H9 (cell line): ENCODE results near the gene SPATA6L. TPM values are rescaled to one million over a fixed set of nuclear protein-coding genes. Genes with fewer than 3 reads are reported as not detected.

ENCODE experiments used
- DNase-seq: peaks from one replicate; pipeline ENCODE4 v3.0.0-alpha.2; 2017
- H2AFZ ChIP-seq: one replicate; pipeline ENCODE4 v1.6.1; 2013; ENCODE audit warnings: mild to moderate bottlenecking, low read length, control low read depth, moderate library complexity
- H2AK5ac ChIP-seq: 2 replicates; pipeline ENCODE4 v1.6.1; 2013; ENCODE audit warnings: low read length, control low read depth, mixed read lengths; ENCODE audit not compliant: insufficient read length
- H2BK120ac ChIP-seq: one replicate; pipeline ENCODE4 v1.6.1; 2013; ENCODE audit warnings: low read depth, mild to moderate bottlenecking, low read length, control low read depth, inconsistent platforms; ENCODE audit not compliant: poor library complexity, severe bottlenecking
- H2BK12ac ChIP-seq: 2 replicates; pipeline ENCODE4 v1.6.1; 2013; ENCODE audit warnings: low read length, control low read depth, mixed read lengths, low read depth; ENCODE audit not compliant: insufficient read length
- H2BK15ac ChIP-seq: 2 replicates; pipeline ENCODE4 v1.6.1; 2013; ENCODE audit warnings: low read depth, low read length, control low read depth
- H2BK20ac ChIP-seq: one replicate; pipeline ENCODE4 v1.6.1; 2013; ENCODE audit warnings: low read depth, mild to moderate bottlenecking, low read length, control low read depth, inconsistent platforms; ENCODE audit not compliant: poor library complexity, severe bottlenecking
- H2BK5ac ChIP-seq: 2 replicates; pipeline ENCODE4 v1.6.1; 2013; ENCODE audit warnings: low read length, control low read depth, mixed read lengths; ENCODE audit not compliant: insufficient read length
- H3K14ac ChIP-seq: 2 replicates; pipeline ENCODE4 v1.6.1; 2013; ENCODE audit warnings: low read length, control low read depth; ENCODE audit not compliant: insufficient read depth
- H3K18ac ChIP-seq: 2 replicates; pipeline ENCODE4 v1.6.1; 2013; ENCODE audit warnings: low read depth, mild to moderate bottlenecking, mixed read lengths, low read length, control low read depth; ENCODE audit not compliant: insufficient read length
- H3K23ac ChIP-seq: 2 replicates; pipeline ENCODE4 v1.6.1; 2013; ENCODE audit warnings: low read length, control low read depth, mixed read lengths, low read depth; ENCODE audit not compliant: insufficient read length
- H3K23me2 ChIP-seq: 2 replicates; pipeline ENCODE4 v1.6.1; 2013; ENCODE audit warnings: low read depth, mild to moderate bottlenecking, mixed read lengths, low read length, control low read depth; ENCODE audit not compliant: insufficient read length, poor library complexity, severe bottlenecking
- H3K27ac ChIP-seq: 2 replicates; pipeline ENCODE4 v1.5.1; 2013; ENCODE audit warnings: low read length, control low read depth, mixed read lengths, low read depth; ENCODE audit not compliant: insufficient read length
- H3K27me3 ChIP-seq: 2 replicates; pipeline ENCODE4 v1.6.1; 2013; ENCODE audit warnings: low read length, control low read depth, inconsistent platforms; ENCODE audit not compliant: insufficient read depth
- H3K4ac ChIP-seq: 2 replicates; pipeline ENCODE4 v1.6.1; 2013; ENCODE audit warnings: low read depth, mild to moderate bottlenecking, control low read depth, inconsistent platforms, low read length, moderate library complexity
- H3K4me1 ChIP-seq: 2 replicates; pipeline ENCODE4 v1.6.1; 2013; ENCODE audit warnings: low read length, control low read depth, inconsistent platforms; ENCODE audit not compliant: insufficient read depth
- H3K4me2 ChIP-seq: 2 replicates; pipeline ENCODE4 v1.6.1; 2013; ENCODE audit warnings: low read length, control low read depth, mixed read lengths; ENCODE audit not compliant: insufficient read length, insufficient read depth
- H3K56ac ChIP-seq: 2 replicates; pipeline ENCODE4 v1.6.1; 2013; ENCODE audit warnings: low read depth, mild to moderate bottlenecking, mixed read lengths, low read length, control low read depth; ENCODE audit not compliant: insufficient read length
- H3K79me1 ChIP-seq: 2 replicates; pipeline ENCODE4 v1.6.1; 2013; ENCODE audit warnings: low read depth, mild to moderate bottlenecking, moderate library complexity, low read length, control low read depth, inconsistent platforms; ENCODE audit not compliant: insufficient read depth, poor library complexity, severe bottlenecking
- H3K79me2 ChIP-seq: 2 replicates; pipeline ENCODE4 v1.6.1; 2013; ENCODE audit warnings: low read length, control low read depth, inconsistent platforms; ENCODE audit not compliant: insufficient read depth
- H3K9ac ChIP-seq: 2 replicates; pipeline ENCODE4 v1.6.1; 2013; ENCODE audit warnings: low read length, control low read depth, mixed read lengths; ENCODE audit not compliant: insufficient read length; ENCODE audit errors: extremely low read depth
- H3K9me3 ChIP-seq: one replicate; pipeline ENCODE4 v1.6.1; 2013; ENCODE audit warnings: low read depth, low read length, inconsistent platforms; ENCODE audit not compliant: control insufficient read depth
- H3T11ph ChIP-seq: one replicate; pipeline ENCODE4 v1.6.1; 2013; ENCODE audit warnings: mild to moderate bottlenecking, low read length, control low read depth, inconsistent platforms
- H4K20me1 ChIP-seq: one replicate; pipeline ENCODE4 v1.6.1; 2013; ENCODE audit not compliant: control insufficient read depth, insufficient read length, insufficient read depth
- H4K5ac ChIP-seq: 2 replicates; pipeline ENCODE4 v1.6.1; 2013; ENCODE audit warnings: low read depth, mild to moderate bottlenecking, mixed read lengths, low read length, control low read depth; ENCODE audit not compliant: insufficient read length
- H4K8ac ChIP-seq: replicated peaks from 2 replicates; pipeline ENCODE4 v1.6.1; 2013; ENCODE audit warnings: low read length, control low read depth, mixed read lengths, low read depth; ENCODE audit not compliant: insufficient read length
- H4K91ac ChIP-seq: 2 replicates; pipeline ENCODE4 v1.6.1; 2013; ENCODE audit warnings: low read depth, mild to moderate bottlenecking, moderate library complexity, mixed read lengths, low read length, control low read depth; ENCODE audit not compliant: insufficient read length
- H3K27ac Mint-ChIP-seq, 3 experiments: 2 replicates in 2 of 3; 3 replicates in 1 of 3; pipeline ENCODE4 v1.8.0; 2020 to 2021; ENCODE audit warnings: mixed read lengths in 3 of 3, mild to moderate bottlenecking in 1 of 3, moderate library complexity in 1 of 3
- H3K27me3 Mint-ChIP-seq: 2 replicates; pipeline ENCODE4 v1.8.0; 2021; ENCODE audit warnings: low read depth, mild to moderate bottlenecking, moderate library complexity, mixed read lengths
- H3K36me3 Mint-ChIP-seq, 3 experiments: 2 replicates in 2 of 3; 3 replicates in 1 of 3; pipeline ENCODE4 v1.8.0; 2020 to 2021; ENCODE audit warnings: low read depth in 3 of 3, mixed read lengths in 3 of 3; ENCODE audit not compliant: insufficient read depth in 1 of 3
- H3K4me1 Mint-ChIP-seq, 2 experiments: 2 replicates each; pipeline ENCODE4 v1.8.0; 2020; ENCODE audit warnings: mixed read lengths in 2 of 2
- H3K4me3 Mint-ChIP-seq, 2 experiments: 2 replicates in 1 of 2; 3 replicates in 1 of 2; pipeline ENCODE4 v1.8.0; 2020 to 2021; ENCODE audit warnings: mild to moderate bottlenecking in 2 of 2, mixed read lengths in 2 of 2, moderate library complexity in 1 of 2
- H3K9me3 Mint-ChIP-seq, 2 experiments: 2 replicates in 1 of 2; 3 replicates in 1 of 2; pipeline ENCODE4 v1.8.0; 2020; ENCODE audit warnings: mild to moderate bottlenecking in 2 of 2, mixed read lengths in 2 of 2, moderate library complexity in 1 of 2
- CTCF ChIP-seq: fragments of 200-600 bp; sonication (generic); conservative IDR thresholded peaks from 3 replicates; pipeline ENCODE4 v1.8.0; 2021; ENCODE audit warnings: antibody characterized with exemption, mild to moderate bottlenecking
- WGBS: extraction: QIAGEN DNeasy Blood & Tissue Kit; methylation state at CpG from one replicate; pipeline ENCODE4 v1.1.7; 2013; ENCODE audit warnings: missing lambda C conversion rate, low lambda C conversion rate, mixed read lengths; ENCODE audit not compliant: insufficient read length; ENCODE audit errors: extremely low coverage; 5-methylcytosine and 5-hydroxymethylcytosine counted together
- total RNA-seq: library from RNA; stranded (reverse); gene quantifications from 2 replicates; pipeline ENCODE4 v1.2.1, GENCODE V29; 2021

The SPATA6L gene
- total RNA-seq, 1 experiment from 2014 or later = 0.87 TPM

GRCh38 chr9:4668604-4669003, 2.3 kb upstream of the SPATA6L start:
- Histone ChIP-seq H2BK15ac (no peak overlapping the region), H3K27ac (no peak overlapping the region), H3K79me2 (no peaks in the 10 kb centered on the region), H4K20me1 (no peaks in the 10 kb centered on the region), H2BK5ac (no peak overlapping the region), H3K27me3 (no peaks in the 10 kb centered on the region), H3K9me3 (no peaks in the 10 kb centered on the region), H3K14ac (no peak overlapping the region), H4K8ac (no peak overlapping the region), H2BK20ac (no peak overlapping the region), H3K4me1 (peaks cover 15% of the 10 kb centered on the region), H3K23me2 (peaks cover 4% of the 10 kb centered on the region), H3T11ph (no peak overlapping the region), H3K79me1 (no peaks in the 10 kb centered on the region), H3K23ac (no peak overlapping the region), H2BK120ac (no peak overlapping the region), H3K4me2 (no peak overlapping the region), H3K4ac (no peak overlapping the region), H3K56ac (no peak overlapping the region), H2BK12ac (no peak overlapping the region), H4K91ac (no peak overlapping the region), H3K9ac (no peak overlapping the region), H4K5ac (no peak overlapping the region), H3K18ac (no peak overlapping the region), H2AK5ac (no peak overlapping the region), H2AFZ (no peak overlapping the region)
- Mint-ChIP-seq H3K27ac (no peak overlapping the region), H3K4me3 (no peak overlapping the region), H3K4me1 (peaks cover 40% of the 10 kb centered on the region in 2 experiments), H3K27me3 (peaks cover 5% of the 10 kb centered on the region; the same call in 1 of the 2 replicates), H3K36me3 (no peaks in the 10 kb centered on the region), H3K9me3 (no peaks in the 10 kb centered on the region)
- no peak for DNase-seq
- no peak for TF ChIP-seq CTCF
- WGBS = no CpG with 5 or more reads among the region's 2 CpGs
